HG03135 (cell line): ENCODE data around the gene ZBTB2.

Experiments
- ATAC-seq: cut with Tn5 transposase; IDR thresholded peaks from one replicate; pipeline ENCODE4 v1.9.1; 2021; ENCODE audit warnings: mild to moderate bottlenecking, moderate library complexity; ENCODE audit not compliant: unreplicated experiment

The ZBTB2 gene, protein sequence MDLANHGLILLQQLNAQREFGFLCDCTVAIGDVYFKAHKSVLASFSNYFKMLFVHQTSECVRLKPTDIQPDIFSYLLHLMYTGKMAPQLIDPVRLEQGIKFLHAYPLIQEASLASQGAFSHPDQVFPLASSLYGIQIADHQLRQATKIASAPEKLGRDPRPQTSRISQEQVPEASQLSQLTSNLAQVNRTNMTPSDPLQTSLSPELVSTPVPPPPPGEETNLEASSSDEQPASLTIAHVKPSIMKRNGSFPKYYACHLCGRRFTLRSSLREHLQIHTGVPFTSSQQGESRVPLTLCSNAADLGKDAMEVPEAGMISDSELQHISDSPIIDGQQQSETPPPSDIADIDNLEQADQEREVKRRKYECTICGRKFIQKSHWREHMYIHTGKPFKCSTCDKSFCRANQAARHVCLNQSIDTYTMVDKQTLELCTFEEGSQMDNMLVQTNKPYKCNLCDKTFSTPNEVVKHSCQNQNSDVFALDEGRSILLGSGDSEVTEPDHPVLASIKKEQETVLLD

DNA sequence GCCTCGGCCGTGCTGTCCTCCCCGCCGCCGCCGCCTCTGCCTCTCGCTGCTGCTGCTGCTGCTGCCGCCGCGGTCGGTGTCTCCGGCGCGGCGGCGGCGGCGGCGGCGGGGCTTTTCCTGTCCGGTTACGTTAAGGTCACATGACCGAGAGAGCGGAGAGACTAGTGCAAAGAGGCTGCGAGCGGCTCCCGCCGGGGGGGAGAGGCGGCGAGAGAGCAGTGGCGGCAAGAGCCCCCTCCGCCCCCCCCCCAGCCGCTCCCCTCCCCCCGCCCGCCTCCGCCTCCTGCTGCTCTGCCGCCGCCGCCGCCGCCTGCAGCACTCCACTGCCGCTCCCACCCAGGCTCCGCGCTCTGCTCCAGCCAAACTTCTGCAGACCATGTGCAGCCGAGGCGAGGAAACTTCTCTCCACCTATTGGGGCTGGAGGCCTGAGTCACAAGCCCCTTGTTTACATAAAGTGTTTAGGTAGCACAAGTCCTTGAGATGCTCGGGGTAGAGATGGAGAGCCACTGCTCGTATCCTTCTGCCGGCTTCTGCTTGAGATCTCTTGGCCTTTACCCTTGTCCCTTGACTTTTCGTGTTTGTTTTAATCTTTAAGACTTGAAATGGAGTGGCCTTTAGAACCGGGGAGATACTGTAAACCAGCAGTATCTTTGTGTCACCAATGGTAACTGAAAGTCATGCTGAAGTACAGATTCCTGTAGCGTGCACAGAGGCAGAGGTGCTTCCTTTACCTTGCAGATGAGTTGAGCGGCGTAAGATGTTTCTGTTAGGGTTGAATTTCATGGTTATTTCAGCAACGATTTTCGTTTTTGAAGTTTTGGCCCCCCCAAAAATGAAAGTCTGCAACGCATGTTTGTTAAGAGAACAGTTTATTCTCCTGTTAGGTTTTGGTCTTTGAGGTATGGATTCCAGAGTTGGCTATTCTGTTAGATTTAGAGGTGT lies at the start of gene ZBTB2:
TSS of gene ZBTB2 (minus strand) at position 89 of the 943 bp plus-strand sequence. CDS start 17,922 bp downstream, outside the sequence.
- peak; percentile 15 for ATAC-seq

DNA sequence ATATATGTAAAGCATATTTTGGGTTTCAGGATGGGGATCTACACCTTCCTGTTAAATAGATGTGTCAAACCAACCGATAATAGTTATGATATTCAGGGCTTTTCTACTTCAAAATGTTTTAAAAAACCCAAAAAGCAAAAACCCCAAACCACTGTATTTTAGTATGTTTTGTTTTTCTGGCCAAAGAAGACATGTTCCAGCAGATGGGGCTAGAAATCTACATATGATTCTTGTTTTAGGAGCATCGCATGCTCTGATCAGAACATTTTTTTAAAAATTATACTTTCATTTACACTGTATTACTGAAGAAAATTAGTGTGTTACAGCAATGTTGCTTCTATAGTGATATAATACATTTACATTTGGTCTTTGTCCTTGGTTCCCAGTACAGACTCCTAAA lies 49.6 kb upstream of the ZBTB2 start:
- ATAC-seq = peak; percentile 46

DNA sequence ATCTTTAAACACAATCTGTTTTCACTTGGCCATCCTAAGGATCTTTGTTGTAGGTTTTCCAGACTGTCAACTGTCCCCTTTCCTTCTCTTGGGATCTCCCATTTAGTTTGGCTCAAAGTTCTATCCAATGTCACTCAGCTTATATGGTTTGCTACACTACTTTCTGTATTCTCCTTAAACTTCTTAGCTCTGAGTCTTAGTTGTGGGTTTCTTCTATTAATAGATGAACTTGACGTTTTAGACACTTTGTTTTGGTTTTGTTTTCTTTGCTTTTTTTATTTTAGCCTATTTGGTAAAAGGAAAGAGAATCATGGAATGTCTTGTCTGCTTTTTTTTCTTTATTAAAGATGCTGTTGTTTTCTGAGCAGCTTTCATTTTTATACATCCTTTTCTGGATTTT lies 49.1 kb upstream of the ZBTB2 start:
- ATAC-seq = peak; percentile 60

DNA sequence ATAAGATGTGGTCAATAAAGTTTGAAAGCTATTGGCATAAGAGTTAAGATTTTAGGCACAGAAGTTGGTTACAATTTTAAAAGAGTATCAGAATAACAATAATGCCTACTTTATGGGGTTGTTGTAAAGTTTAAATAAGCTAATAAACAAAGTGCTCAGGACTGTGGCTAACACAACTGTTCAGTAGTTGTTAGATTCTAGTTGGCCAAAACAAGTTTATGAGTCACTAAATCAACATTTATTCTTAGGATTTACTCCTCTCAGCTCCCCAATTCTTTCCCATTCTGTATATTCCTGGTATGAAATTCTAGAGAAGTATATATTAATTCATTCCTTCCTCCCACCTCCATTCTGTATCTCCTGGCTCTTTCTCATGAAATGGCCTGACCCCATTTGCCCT lies 46.0 kb upstream of the ZBTB2 start:
- ATAC-seq = no peak

DNA sequence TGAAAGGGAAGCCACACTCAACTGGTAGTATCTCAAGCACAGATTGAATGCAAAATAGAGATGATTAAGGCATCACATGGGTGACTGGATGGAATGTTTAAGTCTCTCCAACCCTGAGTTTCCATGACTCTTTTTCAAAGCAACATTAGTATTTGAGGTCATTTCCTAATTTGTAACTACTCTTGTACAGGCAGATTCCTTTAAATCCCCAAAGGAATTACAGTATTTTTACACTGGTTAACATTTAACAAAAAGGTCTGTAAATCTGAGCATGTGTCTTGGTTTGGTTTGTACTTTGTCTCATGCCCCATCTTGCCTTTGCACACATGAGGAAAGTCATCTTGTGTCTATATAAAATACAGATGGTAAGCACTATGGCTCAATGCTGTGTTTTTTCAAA lies 45.4 kb upstream of the ZBTB2 start:
- ATAC-seq = no peak

DNA sequence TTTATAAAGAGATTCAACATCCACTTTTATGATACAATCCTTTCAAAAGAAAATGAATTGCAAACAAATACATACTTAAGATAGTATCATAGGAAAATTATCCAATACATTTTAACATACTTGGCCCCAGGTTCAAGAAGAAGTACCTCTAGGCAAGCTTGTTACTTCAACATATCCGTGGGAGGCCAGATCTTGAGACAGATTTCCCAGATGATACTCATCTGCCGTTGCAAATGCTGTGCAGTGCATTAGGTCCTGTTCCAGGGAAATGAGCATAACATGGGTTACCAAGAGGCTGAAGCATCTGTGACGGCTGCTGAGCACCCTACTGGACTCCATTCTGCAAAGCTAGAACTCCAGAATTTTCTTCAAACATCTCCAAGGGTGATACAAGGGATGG lies 44.9 kb upstream of the ZBTB2 start:
- ATAC-seq = no peak

DNA sequence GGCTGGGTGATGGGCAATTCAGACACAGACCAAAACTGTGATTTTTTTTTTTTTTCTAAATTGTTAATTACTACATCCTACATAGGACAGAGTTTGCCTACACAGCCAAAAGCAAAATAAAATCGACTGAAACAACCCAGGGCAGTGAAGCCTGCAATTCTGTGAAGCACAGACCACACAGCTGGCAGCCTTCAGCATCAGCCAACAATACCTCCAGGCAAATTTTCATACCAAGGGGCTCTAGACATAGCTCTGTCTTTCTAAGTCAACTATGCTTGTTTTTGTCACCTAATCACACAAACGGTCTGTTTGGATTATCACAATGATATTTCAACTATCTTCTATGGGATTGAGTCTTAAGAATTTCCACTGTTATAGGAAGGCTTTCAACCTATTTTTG lies 43.0 kb upstream of the ZBTB2 start:
- no peak for ATAC-seq

DNA sequence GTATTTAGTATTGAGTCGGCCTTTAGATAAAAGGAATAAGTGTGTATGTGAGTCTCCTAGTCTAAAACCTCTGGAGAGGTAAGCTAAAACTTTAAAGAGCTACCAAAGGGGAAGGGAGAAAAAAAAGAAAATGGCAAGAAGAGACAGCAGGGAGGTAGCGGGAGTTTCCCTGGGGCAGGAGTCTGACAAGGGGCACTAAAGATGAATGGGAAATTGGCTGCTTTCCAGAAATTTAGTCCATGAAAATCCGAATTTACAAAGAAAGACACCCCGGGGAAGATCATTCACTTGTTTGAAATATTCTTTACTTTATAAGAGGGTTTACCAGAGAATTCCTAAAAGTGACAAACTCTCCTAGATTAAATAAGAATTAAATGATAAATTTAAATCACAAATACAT lies 41.3 kb upstream of the ZBTB2 start:
- no peak for ATAC-seq

DNA sequence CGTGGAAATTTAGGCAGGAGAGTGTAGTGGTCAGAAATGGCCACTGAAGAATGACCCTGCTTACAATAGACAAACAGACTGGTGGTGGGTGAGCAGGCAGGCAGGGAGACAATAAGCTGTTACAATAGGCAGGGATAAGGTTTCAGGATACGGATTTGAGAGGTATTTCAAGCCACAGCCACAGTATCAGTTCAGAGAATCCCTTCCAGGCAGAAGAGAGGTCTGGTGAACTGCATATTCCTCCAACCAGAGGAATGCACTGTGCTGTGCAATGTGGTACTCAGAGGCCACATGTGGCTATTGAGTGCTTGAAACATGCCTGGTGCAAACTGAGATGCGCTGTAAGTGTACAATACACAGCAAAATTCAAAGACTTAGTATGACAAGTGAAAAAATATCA lies 40.0 kb upstream of the ZBTB2 start:
- no peak for ATAC-seq

DNA sequence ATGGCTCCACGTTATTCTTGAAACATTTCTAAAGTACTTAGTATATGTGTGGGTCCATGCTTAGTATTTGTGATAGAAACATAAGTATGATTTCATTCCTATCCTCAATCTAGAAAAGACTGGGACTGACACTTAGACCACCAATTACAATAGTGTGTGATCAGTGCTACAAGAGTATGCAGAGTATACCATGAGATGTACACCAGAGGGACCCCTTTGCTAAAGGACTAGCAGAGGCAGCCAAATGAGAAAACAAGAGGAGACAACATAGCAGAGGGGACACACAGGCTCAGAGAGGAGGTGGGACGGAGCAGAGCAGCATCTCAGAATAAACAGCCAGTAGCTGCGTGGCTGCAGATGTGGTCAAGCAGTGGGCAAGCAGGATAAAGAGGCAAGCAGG lies 39.5 kb upstream of the ZBTB2 start:
- no peak for ATAC-seq

DNA sequence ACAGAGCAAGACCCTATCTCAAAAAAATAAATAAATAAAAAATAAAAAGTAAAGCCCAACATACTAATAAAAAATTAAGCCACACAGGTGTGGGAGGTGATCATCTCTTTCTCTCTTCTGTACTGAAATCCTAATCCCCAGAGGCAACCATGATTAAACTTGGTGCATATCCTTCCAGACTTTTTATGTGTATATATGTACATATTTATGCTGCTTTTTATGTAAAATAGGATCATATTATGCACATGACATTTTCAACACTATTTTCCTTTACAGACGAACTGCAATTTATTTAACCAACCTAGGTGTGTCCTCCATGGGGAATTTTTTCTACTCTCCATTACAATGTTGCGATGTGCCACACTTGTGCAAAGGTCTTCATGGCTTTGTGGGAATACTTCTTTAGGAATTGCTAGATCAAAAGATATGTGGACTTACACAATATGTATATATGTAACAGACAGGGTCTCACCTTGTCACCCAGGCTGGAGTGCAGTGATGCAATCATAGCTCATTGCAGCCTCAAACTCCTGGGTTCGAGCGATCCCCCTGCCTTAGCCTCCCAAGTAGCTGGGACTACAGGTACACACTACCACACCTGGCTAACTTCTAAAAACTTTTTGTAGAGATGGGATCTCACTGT lies 36.9 kb upstream of the ZBTB2 start:
- ATAC-seq = no peak

DNA sequence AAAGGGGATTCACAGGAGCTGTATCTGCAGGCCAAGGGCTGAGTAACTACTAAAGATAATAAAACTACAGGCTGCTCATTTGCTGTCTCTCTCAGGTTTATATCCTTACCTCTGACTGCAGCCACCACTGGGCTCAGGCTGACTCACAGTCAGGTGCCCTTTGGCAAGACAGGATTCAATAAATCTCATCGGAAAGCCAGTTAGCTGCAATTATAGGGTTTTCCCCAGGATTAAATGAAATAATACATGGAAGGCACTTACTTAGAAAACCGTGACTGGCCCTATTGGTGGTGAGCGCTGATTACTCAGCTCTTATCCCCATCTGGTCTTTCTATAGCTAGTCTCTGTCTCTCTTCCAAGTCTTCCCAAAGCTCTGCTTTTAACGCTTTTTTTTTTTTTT lies 34.2 kb upstream of the ZBTB2 start:
- no peak for ATAC-seq

DNA sequence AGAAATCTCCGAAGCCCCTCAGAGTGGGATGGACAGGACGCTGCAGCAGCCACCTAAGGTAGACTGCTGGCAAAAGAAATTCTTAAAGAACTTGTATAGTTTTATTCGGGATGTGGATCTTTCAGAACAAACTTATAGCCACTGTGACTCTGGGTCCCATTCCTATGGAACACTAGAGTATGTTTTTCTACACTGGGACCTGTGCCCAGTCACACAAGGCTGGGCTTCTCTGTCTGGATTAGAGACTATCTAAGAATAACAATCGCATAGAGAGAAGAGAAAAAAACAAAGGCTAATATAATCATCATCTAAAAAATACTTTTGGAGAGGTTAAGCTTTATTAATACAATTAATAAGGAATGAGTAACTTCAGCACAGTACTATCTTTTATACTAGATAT lies 31.6 kb upstream of the ZBTB2 start:
- no peak for ATAC-seq

DNA sequence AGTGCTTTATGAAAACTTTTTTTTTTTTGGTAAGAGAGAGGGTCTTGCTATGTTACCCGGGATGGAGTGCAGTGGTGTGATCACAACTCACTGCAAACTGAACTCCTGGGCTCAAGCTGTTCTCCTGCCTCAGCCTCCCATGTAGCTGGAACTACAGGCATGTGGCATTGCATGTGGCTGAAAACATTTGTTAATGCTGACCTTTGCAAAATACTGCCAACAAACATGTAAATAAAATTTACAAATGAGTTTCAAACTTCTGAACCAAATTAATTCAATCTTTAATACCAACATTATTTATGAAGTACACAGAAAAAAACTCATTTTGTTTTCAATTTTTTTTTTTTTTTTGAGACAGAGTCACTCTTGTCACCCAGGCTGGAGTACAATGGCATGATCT lies 26.1 kb upstream of the ZBTB2 start:
- no peak for ATAC-seq

DNA sequence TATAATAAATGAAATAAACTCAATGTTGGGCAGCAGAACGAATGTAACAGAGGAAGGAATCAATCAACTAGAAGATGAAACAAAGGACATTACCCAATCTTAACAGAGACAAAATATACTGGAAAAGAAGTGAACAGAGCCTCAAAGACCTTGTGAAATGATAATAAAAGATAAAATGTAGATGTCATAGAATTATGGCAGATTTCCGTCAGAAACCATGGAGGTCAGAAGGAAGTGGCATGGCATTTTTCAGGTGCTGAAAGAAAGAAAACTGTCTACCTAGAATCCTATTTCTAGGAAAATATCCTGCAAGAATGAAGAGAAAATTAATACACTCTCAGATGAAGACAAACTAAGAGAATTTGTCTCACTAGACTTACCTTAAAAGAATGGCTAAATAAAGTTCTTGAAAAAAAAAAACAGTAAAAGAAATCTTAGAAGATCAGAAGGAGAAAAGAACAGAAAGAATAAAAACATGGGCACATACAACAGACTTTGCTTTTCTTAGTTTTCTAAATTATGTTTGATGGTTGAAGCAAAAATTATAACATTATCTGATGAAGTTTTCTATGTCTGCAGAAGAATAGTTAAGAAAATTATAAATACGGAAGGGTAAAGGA lies 23.4 kb upstream of the ZBTB2 start:
- ATAC-seq = no peak

DNA sequence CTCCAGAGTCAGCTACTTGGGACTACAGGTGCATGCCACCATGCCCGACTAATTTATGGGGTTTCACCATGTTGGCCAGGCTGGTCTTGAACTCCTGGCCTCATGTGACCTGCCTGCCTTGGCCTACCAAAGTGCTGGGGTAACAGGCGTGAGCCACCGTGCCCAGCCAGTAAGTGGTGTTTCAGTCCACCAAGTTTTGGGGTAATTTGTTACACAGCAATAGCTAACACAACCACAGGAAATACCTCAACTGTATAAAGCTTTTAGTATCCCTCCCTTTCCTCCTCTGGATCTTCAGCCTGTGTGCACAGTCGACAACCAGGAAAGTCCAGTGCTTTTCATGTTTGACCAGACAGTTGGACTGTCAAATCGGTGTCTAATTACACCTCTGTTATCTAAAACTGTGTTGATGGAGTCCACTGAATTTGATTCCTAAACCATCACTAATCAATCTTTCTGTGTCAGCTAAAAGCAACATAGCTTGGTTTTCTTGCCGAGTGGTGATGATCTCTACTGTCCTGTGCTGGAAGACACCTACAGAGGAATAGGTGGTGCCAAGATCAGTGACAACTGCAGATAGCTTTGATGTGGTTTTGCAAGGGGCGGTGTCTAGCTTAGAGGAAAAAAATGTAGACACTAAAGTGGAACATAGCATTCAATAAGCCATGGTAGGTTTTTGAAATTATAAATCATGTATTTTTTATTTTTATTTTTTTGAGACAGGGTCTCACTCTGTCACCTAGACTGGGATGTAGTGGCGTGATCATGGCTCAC lies 22.2 kb upstream of the ZBTB2 start:
- no peak for ATAC-seq

DNA sequence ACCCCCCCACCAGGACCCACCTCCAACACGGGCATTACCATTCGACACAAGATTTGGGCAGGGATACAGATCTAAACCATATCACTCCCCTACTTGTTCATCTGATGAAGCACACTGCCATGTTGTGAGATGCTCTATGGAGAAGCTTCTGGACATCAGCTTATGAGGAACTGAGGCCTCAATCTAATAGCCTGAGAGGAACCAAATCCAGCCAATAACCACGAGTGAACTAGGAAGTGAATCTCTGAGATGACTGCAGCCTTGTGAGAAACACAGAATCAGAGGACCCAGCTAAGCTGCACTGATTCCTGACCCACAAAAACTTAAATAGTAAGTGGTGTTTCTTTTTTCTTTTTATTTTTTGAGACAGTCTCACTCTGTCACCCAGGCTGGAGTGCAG lies 21.6 kb upstream of the ZBTB2 start:
- ATAC-seq = no peak

DNA sequence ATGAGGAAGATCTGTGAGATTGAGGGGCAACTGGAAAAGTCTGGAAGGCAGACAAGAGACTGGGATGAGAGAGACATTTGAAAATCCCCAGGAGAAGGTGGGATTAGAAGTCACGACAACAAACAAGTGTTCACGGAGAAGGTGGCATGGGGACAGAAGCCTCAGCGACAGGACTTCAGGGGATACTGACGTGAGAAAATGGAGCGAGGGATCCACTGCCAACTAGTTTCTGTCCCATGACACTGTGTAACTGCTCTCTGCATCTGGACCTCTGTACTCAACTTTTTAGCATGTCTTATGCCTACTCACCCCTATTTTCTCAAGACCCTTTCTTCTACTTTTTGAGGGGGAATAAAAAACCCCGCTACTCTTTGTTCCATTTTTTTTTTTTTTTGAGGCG lies 18.3 kb upstream of the ZBTB2 start:
- no peak for ATAC-seq

DNA sequence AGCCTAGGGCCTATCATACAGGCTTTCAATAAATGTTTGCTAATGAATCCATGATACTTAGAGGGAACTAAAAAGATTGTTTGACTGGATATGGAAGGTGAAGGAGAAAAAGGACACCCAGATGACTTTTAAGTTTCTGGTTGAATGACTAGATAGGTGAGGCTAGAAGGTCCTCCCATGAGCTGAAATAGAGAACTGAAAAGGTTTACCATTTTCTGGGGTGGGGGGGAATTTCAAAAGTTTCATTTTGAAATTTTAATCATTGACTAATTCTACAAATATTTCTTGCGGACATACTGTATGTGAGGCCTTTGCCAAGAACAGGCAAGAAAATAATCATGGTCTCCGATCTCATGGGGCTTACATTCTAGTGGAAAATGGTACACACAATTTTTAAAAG lies 17.9 kb upstream of the ZBTB2 start:
- peak; percentile 60 for ATAC-seq

DNA sequence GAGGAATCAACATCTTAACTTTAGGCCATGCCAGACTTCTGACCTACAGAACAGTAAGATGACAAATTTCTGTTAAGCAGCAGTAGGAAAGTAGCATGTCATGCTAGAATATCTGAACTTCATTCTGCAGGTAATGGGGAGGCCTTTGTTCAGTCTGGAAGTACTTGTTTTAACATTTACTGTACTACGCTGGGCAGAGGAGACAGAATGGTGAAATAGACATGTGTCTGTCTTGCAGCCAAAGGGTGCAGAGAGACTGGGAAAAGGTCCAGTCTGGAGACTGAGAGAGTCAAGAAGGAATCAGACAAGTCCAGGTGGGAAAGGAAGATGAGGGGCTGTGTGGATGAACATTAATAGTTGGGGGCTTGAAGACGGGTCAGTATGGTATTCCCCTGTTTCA lies 17.5 kb upstream of the ZBTB2 start:
- ATAC-seq = no peak
